HEK293 (cell line): Measurements from ENCODE around the gene ELL.

Experiments
- CTCF ChIA-PET: fragments of 350-600 bp; formaldehyde crosslinking; extraction: SDS; loops from one replicate; lab custom pipeline; 2021; ENCODE audit warnings: antibody characterized with exemption; lab: Yijun Ruan, JAX
- POLR2A ChIA-PET: fragments of 300-600 bp; formaldehyde crosslinking; extraction: SDS; loops from one replicate; lab custom pipeline; 2020; ENCODE audit warnings: antibody characterized with exemption, inconsistent platforms; lab: Yijun Ruan, JAX
- H3K27ac ChIP-seq: fragments of 200-500 bp; sonication (Bioruptor generic); 2 replicates; pipeline ENCODE4 v1.5.1; 2014; ENCODE audit warnings: low read depth, low read length, control low read depth, inconsistent platforms; ENCODE audit errors: extremely low read depth
- H3K36me3 ChIP-seq, 2 experiments: fragments of 200-500 bp in 1 of 2; sonication (Bioruptor generic) in 1 of 2; 1 replicate in 1 of 2; 2 replicates in 1 of 2; pipeline ENCODE4 v1.5.1; 2014 to 2017; ENCODE audit warnings: inconsistent platforms in 2 of 2, low read length in 2 of 2; ENCODE audit not compliant: control insufficient read depth in 2 of 2, insufficient read depth in 1 of 2
- H3K4me1 ChIP-seq: fragments of 200-500 bp; sonication (Bioruptor generic); 2 replicates; pipeline ENCODE4 v1.5.1; 2014; ENCODE audit warnings: mild to moderate bottlenecking, low read length, inconsistent platforms; ENCODE audit not compliant: control insufficient read depth, insufficient read depth
- H3K4me3 ChIP-seq: 2 replicates; pipeline ENCODE4 v1.5.1; 2011; ENCODE audit warnings: low read depth, mild to moderate bottlenecking, control low read depth, low read length, moderate library complexity
- H3K9me3 ChIP-seq: fragments of 200-500 bp; sonication (Bioruptor generic); 2 replicates; pipeline ENCODE4 v1.5.1; 2014; ENCODE audit warnings: low read depth, low read length, inconsistent platforms; ENCODE audit not compliant: control insufficient read depth, insufficient read depth
- BCL11A ChIP-seq: fragments of 450-650 bp; formaldehyde crosslinking; IDR thresholded peaks from 2 replicates; pipeline ENCODE4 v1.5.1; 2016; ENCODE audit warnings: low read depth, missing biosample characterization, missing genetic modification characterization
- BCL11B ChIP-seq: fragments of 450-650 bp; formaldehyde crosslinking; IDR thresholded peaks from 2 replicates; pipeline ENCODE4 v1.5.1; 2016; ENCODE audit warnings: low read depth, missing biosample characterization, missing genetic modification characterization
- GLIS2 ChIP-seq: fragments of 450-650 bp; formaldehyde crosslinking; IDR thresholded peaks from 2 replicates; pipeline ENCODE4 v1.5.1; 2016; ENCODE audit warnings: missing biosample characterization, missing genetic modification characterization
- KLF10 ChIP-seq: fragments of 450-650 bp; IDR thresholded peaks from 2 replicates; pipeline ENCODE4 v1.5.1; 2018; ENCODE audit warnings: missing biosample characterization, mild to moderate bottlenecking, missing genetic modification characterization
- SETDB1 ChIP-seq: IDR thresholded peaks from one replicate; pipeline ENCODE4 v1.6.1; 2017; ENCODE audit warnings: mild to moderate bottlenecking, low read length, moderate library complexity, mixed read lengths; ENCODE audit not compliant: insufficient read length
- ZFHX2 ChIP-seq: fragments of 450-650 bp; formaldehyde crosslinking; conservative IDR thresholded peaks from 2 replicates; pipeline ENCODE4 v1.5.1; 2016; ENCODE audit warnings: missing biosample characterization, missing genetic modification characterization
- ZFP69B ChIP-seq: fragments of 450-650 bp; formaldehyde crosslinking; IDR thresholded peaks from 2 replicates; pipeline ENCODE4 v1.5.1; 2016; ENCODE audit warnings: missing biosample characterization, missing genetic modification characterization
- ZNF114 ChIP-seq: fragments of 450-650 bp; formaldehyde crosslinking; IDR thresholded peaks from 2 replicates; pipeline ENCODE4 v1.5.0; 2017; ENCODE audit warnings: missing biosample characterization, missing genetic modification characterization
- ZNF121 ChIP-seq: fragments of 450-650 bp; formaldehyde crosslinking; IDR thresholded peaks from 2 replicates; pipeline ENCODE4 v1.5.1; 2016; ENCODE audit warnings: missing biosample characterization, missing genetic modification characterization
- ZNF140 ChIP-seq: fragments of 450-650 bp; formaldehyde crosslinking; IDR thresholded peaks from 2 replicates; pipeline ENCODE4 v1.5.1; 2016; ENCODE audit warnings: missing biosample characterization, missing genetic modification characterization
- ZNF157 ChIP-seq: fragments of 450-650 bp; formaldehyde crosslinking; IDR thresholded peaks from 2 replicates; pipeline ENCODE4 v1.5.1; 2016; ENCODE audit warnings: missing biosample characterization, missing genetic modification characterization
- ZNF169 ChIP-seq: fragments of 450-650 bp; formaldehyde crosslinking; IDR thresholded peaks from 2 replicates; pipeline ENCODE4 v1.5.1; 2016; ENCODE audit warnings: missing biosample characterization, missing genetic modification characterization
- ZNF19 ChIP-seq: fragments of 450-650 bp; formaldehyde crosslinking; IDR thresholded peaks from 2 replicates; pipeline ENCODE4; 2016; ENCODE audit warnings: missing biosample characterization, missing genetic modification characterization, low read depth
- ZNF24 ChIP-seq: fragments of 450-650 bp; formaldehyde crosslinking; IDR thresholded peaks from 2 replicates; pipeline ENCODE4 v1.5.1; 2016; ENCODE audit warnings: missing biosample characterization, missing genetic modification characterization
- ZNF423 ChIP-seq: fragments of 450-650 bp; formaldehyde crosslinking; IDR thresholded peaks from 2 replicates; pipeline ENCODE4 v1.5.1; 2016; ENCODE audit warnings: missing biosample characterization, missing genetic modification characterization
- ZNF549 ChIP-seq: fragments of 450-650 bp; IDR thresholded peaks from 2 replicates; pipeline ENCODE4 v1.5.1; 2018; ENCODE audit warnings: missing biosample characterization, missing genetic modification characterization, mild to moderate bottlenecking, inconsistent platforms, moderate library complexity
- ZNF670 ChIP-seq: fragments of 450-650 bp; formaldehyde crosslinking; IDR thresholded peaks from 2 replicates; pipeline ENCODE4 v1.5.1; 2016; ENCODE audit warnings: missing biosample characterization, missing genetic modification characterization, low read depth
- ZNF707 ChIP-seq: fragments of 450-650 bp; formaldehyde crosslinking; IDR thresholded peaks from 2 replicates; pipeline ENCODE4 v1.5.1; 2016; ENCODE audit warnings: missing biosample characterization, missing genetic modification characterization
- ZNF776 ChIP-seq: fragments of 450-650 bp; formaldehyde crosslinking; IDR thresholded peaks from 2 replicates; pipeline ENCODE4 v1.5.0; 2017; ENCODE audit warnings: missing biosample characterization, missing genetic modification characterization, borderline replicate concordance
- ZNF843 ChIP-seq: fragments of 450-650 bp; formaldehyde crosslinking; IDR thresholded peaks from 2 replicates; pipeline ENCODE4 v1.5.1; 2016; ENCODE audit warnings: missing biosample characterization, missing genetic modification characterization
- ZXDB ChIP-seq: fragments of 450-650 bp; formaldehyde crosslinking; IDR thresholded peaks from 2 replicates; pipeline ENCODE4 v1.5.1; 2016; ENCODE audit warnings: missing biosample characterization, missing genetic modification characterization
- TF ChIP-seq, protein P1 (sequence below): fragments of 450-650 bp; formaldehyde crosslinking; IDR thresholded peaks from 2 replicates; pipeline ENCODE4 v1.5.1; 2016; ENCODE audit warnings: missing biosample characterization, missing genetic modification characterization, borderline replicate concordance
- TF ChIP-seq, protein P2 (sequence below): fragments of 450-650 bp; formaldehyde crosslinking; IDR thresholded peaks from 2 replicates; pipeline ENCODE4 v1.5.1; 2016; ENCODE audit warnings: missing biosample characterization, missing genetic modification characterization
- TF ChIP-seq, protein P3 (sequence below): sonication (generic); formaldehyde crosslinking; IDR thresholded peaks from 2 replicates; pipeline ENCODE4 v1.8.1; 2022; ENCODE audit warnings: mild to moderate bottlenecking, moderate library complexity, missing genetic modification reagents

ELL gene

DNA sequence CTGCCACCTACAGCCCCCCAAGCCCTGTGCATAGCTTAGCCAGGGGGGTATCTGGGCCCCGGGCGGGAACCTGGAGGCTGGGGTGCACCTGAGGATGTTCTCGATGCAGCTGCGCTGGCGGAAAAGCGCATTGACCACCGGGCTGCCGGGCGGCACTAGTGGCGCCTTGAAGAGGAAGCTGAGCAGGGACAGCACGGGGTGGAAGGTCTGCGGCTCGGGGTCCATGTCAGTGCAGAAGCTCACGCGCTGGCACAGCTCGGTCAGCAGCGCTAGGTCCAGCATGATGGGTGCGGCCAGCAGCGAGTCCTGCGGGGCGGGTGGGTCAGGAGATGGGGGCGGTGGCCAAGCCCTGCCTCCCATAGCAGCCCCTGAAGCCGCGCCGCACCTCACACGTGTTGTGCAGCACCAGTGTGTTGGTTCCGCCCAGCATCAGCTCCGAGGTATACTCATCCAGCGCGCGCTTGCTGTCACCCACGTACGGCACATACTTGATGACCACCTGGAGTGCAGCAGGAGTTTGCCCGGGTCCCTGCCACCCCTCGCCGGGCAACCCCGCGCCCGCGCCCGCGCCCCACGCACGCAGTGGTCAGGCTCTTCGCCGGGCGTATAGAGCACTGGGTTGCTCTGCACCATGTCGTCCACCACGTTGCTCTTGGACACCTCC lies 86.6 kb downstream of the ELL start (continued):
- TF ChIP-seq SETDB1: no peak
- TF ChIP-seq ZNF157 (tag by site-specific recombination): no peak
- TF ChIP-seq ZFHX2 (tag by site-specific recombination): no peak
- no peak for TF ChIP-seq BCL11A
- TF ChIP-seq, protein P1, sequence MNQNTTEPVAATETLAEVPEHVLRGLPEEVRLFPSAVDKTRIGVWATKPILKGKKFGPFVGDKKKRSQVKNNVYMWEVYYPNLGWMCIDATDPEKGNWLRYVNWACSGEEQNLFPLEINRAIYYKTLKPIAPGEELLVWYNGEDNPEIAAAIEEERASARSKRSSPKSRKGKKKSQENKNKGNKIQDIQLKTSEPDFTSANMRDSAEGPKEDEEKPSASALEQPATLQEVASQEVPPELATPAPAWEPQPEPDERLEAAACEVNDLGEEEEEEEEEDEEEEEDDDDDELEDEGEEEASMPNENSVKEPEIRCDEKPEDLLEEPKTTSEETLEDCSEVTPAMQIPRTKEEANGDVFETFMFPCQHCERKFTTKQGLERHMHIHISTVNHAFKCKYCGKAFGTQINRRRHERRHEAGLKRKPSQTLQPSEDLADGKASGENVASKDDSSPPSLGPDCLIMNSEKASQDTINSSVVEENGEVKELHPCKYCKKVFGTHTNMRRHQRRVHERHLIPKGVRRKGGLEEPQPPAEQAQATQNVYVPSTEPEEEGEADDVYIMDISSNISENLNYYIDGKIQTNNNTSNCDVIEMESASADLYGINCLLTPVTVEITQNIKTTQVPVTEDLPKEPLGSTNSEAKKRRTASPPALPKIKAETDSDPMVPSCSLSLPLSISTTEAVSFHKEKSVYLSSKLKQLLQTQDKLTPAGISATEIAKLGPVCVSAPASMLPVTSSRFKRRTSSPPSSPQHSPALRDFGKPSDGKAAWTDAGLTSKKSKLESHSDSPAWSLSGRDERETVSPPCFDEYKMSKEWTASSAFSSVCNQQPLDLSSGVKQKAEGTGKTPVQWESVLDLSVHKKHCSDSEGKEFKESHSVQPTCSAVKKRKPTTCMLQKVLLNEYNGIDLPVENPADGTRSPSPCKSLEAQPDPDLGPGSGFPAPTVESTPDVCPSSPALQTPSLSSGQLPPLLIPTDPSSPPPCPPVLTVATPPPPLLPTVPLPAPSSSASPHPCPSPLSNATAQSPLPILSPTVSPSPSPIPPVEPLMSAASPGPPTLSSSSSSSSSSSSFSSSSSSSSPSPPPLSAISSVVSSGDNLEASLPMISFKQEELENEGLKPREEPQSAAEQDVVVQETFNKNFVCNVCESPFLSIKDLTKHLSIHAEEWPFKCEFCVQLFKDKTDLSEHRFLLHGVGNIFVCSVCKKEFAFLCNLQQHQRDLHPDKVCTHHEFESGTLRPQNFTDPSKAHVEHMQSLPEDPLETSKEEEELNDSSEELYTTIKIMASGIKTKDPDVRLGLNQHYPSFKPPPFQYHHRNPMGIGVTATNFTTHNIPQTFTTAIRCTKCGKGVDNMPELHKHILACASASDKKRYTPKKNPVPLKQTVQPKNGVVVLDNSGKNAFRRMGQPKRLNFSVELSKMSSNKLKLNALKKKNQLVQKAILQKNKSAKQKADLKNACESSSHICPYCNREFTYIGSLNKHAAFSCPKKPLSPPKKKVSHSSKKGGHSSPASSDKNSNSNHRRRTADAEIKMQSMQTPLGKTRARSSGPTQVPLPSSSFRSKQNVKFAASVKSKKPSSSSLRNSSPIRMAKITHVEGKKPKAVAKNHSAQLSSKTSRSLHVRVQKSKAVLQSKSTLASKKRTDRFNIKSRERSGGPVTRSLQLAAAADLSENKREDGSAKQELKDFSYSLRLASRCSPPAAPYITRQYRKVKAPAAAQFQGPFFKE (tag by site-specific recombination): no peak
- peak; percentile 42; the same call in 1 of the 2 replicates for TF ChIP-seq BCL11B (tag by site-specific recombination)

DNA sequence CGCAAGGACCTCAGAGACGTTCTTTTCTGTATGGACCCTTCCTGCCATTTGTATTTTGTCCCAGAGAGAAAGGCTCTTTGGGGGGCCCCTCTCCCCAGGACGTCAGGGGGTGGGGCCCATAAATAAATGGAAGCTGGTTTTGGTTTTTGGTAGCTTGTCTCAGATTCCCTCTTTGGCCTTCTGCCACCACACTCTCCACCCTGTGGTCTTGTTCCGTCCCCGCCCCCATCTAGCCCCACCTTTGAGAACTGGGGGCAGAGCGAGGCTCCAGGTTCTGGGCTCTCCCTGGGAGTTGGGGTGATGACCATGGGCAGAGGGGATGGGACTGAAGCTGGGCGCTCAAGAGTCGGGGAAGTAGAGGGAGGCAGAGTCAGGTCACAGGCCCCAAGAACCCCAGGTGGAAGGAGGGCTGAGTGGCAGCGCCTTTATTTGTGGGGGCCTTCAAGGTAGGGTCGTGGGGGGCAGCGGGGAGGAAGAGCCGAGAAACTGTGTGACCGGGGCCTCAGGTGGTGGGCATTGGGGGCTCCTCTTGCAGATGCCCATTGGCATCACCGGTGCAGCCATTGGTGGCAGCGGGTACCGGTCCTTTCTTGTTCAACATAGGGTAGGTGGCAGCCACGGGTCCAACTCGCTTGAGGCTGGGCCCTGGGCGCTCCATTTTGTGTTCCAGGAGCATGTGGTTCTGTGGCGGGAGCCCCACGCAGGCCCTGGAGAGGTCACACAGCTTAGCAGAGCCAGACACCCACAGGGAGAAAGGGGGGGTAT lies 87.3 kb downstream of the ELL start:
- POLR2A ChIA-PET: interaction anchor here (1.0 to 1.2 kb wide), 2 partner anchors 142 to 153 kb away, joined by 3 read pairs; partner anchors contain the start of gene JUND
- no peak for TF ChIP-seq ZNF670 (tag by site-specific recombination)
- TF ChIP-seq KLF10: peak; percentile 19; the same call in 1 of the 2 replicates
- TF ChIP-seq, protein P2, sequence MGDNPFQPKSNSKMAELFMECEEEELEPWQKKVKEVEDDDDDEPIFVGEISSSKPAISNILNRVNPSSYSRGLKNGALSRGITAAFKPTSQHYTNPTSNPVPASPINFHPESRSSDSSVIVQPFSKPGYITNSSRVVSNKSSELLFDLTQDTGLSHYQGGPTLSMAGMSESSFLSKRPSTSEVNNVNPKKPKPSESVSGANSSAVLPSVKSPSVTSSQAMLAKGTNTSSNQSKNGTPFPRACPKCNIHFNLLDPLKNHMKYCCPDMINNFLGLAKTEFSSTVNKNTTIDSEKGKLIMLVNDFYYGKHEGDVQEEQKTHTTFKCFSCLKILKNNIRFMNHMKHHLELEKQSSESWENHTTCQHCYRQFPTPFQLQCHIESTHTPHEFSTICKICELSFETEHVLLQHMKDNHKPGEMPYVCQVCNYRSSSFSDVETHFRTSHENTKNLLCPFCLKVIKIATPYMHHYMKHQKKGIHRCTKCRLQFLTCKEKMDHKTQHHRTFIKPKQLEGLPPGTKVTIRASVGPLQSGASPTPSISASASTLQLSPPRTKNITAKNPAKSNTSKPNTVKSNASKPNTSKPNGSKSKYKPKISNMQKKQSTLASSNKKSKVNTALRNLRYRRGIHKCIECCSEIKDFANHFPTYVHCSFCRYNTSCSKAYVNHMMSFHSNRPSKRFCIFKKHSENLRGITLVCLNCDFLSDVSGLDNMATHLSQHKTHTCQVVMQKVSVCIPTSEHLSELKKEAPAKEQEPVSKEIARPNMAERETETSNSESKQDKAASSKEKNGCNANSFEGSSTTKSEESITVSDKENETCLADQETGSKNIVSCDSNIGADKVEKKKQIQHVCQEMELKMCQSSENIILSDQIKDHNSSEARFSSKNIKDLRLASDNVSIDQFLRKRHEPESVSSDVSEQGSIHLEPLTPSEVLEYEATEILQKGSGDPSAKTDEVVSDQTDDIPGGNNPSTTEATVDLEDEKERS: no peak
- TF ChIP-seq ZNF776 (tag by site-specific recombination): no peak
- no peak for TF ChIP-seq ZNF843 (tag by site-specific recombination)
- TF ChIP-seq, protein P3, sequence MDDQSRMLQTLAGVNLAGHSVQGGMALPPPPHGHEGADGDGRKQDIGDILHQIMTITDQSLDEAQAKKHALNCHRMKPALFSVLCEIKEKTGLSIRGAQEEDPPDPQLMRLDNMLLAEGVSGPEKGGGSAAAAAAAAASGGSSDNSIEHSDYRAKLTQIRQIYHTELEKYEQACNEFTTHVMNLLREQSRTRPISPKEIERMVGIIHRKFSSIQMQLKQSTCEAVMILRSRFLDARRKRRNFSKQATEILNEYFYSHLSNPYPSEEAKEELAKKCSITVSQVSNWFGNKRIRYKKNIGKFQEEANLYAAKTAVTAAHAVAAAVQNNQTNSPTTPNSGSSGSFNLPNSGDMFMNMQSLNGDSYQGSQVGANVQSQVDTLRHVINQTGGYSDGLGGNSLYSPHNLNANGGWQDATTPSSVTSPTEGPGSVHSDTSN (CRISPR knock-in tag): no peak
- peak; percentile 85 for TF ChIP-seq ZFP69B
- peak; percentile 39; the same call in 1 of the 2 replicates for TF ChIP-seq GLIS2 (tag by site-specific recombination)
- no peak for TF ChIP-seq ZNF114 (tag by site-specific recombination)
- TF ChIP-seq ZNF423: no peak
- TF ChIP-seq ZNF140 (tag by site-specific recombination): no peak
- no peak for TF ChIP-seq ZNF549 (tag by site-specific recombination)
- no peak for TF ChIP-seq ZNF169 (tag by site-specific recombination)
- no peak for TF ChIP-seq ZNF24 (tag by site-specific recombination)
- TF ChIP-seq ZNF121: no peak
- TF ChIP-seq ZNF707 (tag by site-specific recombination): no peak
- peak; percentile 55; the same call in 1 of the 2 replicates for TF ChIP-seq ZXDB (tag by site-specific recombination)
- no peak for TF ChIP-seq ZNF19

More for the DNA sequence above, 87.3 kb downstream of the ELL start:
- CTCF ChIA-PET: interaction anchor here (0.6 to 0.8 kb wide), 4 partner anchors 11 to 156 kb away, joined by 3 to 4 read pairs (median 4); no protein-coding TSS in a partner anchor
- Histone ChIP-seq H3K27ac (peak overlapping the region; percentile 96), H3K36me3 (peaks cover 5 to 24% of the 10 kb centered on the region in 2 experiments; a peak in 1 of 3 replicates), H3K9me3 (no peaks in the 10 kb centered on the region), H3K4me1 (peaks cover 21% of the 10 kb centered on the region), H3K4me3 (no peak overlapping the region)
